A549 (cell line): ENCODE data around the gene CCSER1. TPM values are rescaled to one million over a fixed set of nuclear protein-coding genes. Genes with fewer than 3 reads are reported as not detected.

Source experiments
- ATAC-seq, 2 experiments: fragments of 200-7000 bp in 1 of 2; fragments of >200 bp in 1 of 2; cut with Nextera tagmentation in 1 of 2; cut with Tn5 transposase in 1 of 2; 3 replicates each; pipeline versions ENCODE4 v1.8.0 to v1.9.1; 2018 to 2020; ENCODE audit warnings: mild to moderate bottlenecking in 1 of 2, moderate library complexity in 1 of 2
- CTCF ChIA-PET: fragments of 300-600 bp; sonication (Branson Sonifier 250); formaldehyde crosslinking; extraction: SDS; loops from one replicate; lab custom pipeline; 2021; ENCODE audit warnings: antibody characterized with exemption, inconsistent platforms; lab: Yijun Ruan, JAX
- POLR2A ChIA-PET: fragments of 350-600 bp; formaldehyde crosslinking; extraction: SDS; loops from one replicate; lab custom pipeline; 2021; ENCODE audit warnings: antibody characterized with exemption, inconsistent platforms; lab: Yijun Ruan, JAX
- DNase-seq, 2 experiments: peaks; one replicate each; pipeline versions ENCODE4 v3.0.0 to v3.0.0-alpha.2; 2011 to 2016; ENCODE audit warnings: low read depth in 1 of 2, low spot score in 1 of 2
- FAIRE-seq: peaks from 2 replicates; lab custom pipeline; 2011; peaks lifted over from hg19 to GRCh38; lab: Jason Lieb, UNC
- H3K27ac ChIP-seq, 2 experiments: fragments of >200 bp; sonication (Bioruptor Twin); formaldehyde crosslinking; 3 replicates each; pipeline ENCODE4 v1.5.1; 2016 to 2017
- H3K4me1 ChIP-seq: fragments of >200 bp; sonication (Bioruptor Twin); formaldehyde crosslinking; 3 replicates; pipeline ENCODE4 v1.6.1; 2016
- H3K4me2 ChIP-seq: fragments of >200 bp; sonication (Bioruptor Twin); formaldehyde crosslinking; 3 replicates; pipeline ENCODE4 v1.6.1; 2016
- H3K4me3 ChIP-seq: fragments of >200 bp; sonication (Bioruptor Twin); formaldehyde crosslinking; 3 replicates; pipeline ENCODE4 v1.5.1; 2016
- H3K9me3 ChIP-seq: fragments of >200 bp; sonication (Bioruptor Twin); formaldehyde crosslinking; 3 replicates; pipeline ENCODE4 v1.6.1; 2016
- CBX2 ChIP-seq: fragments of 200-600 bp; sonication (generic); IDR thresholded peaks from 2 replicates; pipeline ENCODE4 v1.6.1; 2016; ENCODE audit warnings: low read depth, mild to moderate bottlenecking, borderline replicate concordance
- CBX8 ChIP-seq: fragments of 200-600 bp; sonication (generic); IDR thresholded peaks from 2 replicates; pipeline ENCODE4 v1.6.1; 2016
- CEBPB ChIP-seq, 2 experiments: fragments of >200 bp in 1 of 2; sonication (Bioruptor Twin) in 1 of 2; formaldehyde crosslinking in 1 of 2; IDR thresholded peaks; 2 replicates each; pipeline ENCODE4 v1.6.1; 2012 to 2016
- EHF ChIP-seq: fragments of 250-450 bp; sonication (Bioruptor Pico); IDR thresholded peaks from 2 replicates; pipeline ENCODE4 v1.5.0; 2020; ENCODE audit warnings: mild to moderate bottlenecking
- EHMT2 ChIP-seq: fragments of 200-600 bp; sonication (generic); IDR thresholded peaks from 2 replicates; pipeline ENCODE4 v1.6.1; 2016; ENCODE audit warnings: antibody characterized with exemption, low read depth, mild to moderate bottlenecking, moderate library complexity
- EP300 ChIP-seq, 2 experiments: fragments of >200 bp; sonication (Bioruptor Twin); formaldehyde crosslinking; IDR thresholded peaks; 2 replicates in 1 of 2; 3 replicates in 1 of 2; pipeline ENCODE4 v1.6.1; 2016 to 2017
- FOSB ChIP-seq: fragments of 250-450 bp; sonication (Bioruptor Pico); IDR thresholded peaks from 2 replicates; pipeline ENCODE4 v1.5.0; 2020; ENCODE audit warnings: mild to moderate bottlenecking, moderate library complexity
- GATA3 ChIP-seq: IDR thresholded peaks from 2 replicates; pipeline ENCODE4 v1.6.1; 2012; ENCODE audit warnings: borderline replicate concordance
- HDAC2 ChIP-seq: fragments of 200-600 bp; sonication (generic); IDR thresholded peaks from 2 replicates; pipeline ENCODE4 v1.6.1; 2016
- HEYL ChIP-seq: fragments of 250-450 bp; sonication (Bioruptor Pico); IDR thresholded peaks from 2 replicates; pipeline ENCODE4 v1.8.0; 2021; ENCODE audit warnings: mild to moderate bottlenecking, moderate library complexity
- HOXA7 ChIP-seq: fragments of 250-450 bp; sonication (Bioruptor Pico); IDR thresholded peaks from 2 replicates; pipeline ENCODE4 v1.5.0; 2020; ENCODE audit warnings: mild to moderate bottlenecking, moderate library complexity
- KDM1A ChIP-seq: fragments of 200-600 bp; sonication (generic); IDR thresholded peaks from 2 replicates; pipeline ENCODE4 v1.6.1; 2016; ENCODE audit warnings: low read depth, mild to moderate bottlenecking
- MAZ ChIP-seq: fragments of 150-350 bp; IDR thresholded peaks from 2 replicates; pipeline ENCODE4 v1.6.1; 2014; ENCODE audit warnings: antibody characterized with exemption, low read depth, low read length, borderline replicate concordance
- MYC ChIP-seq: IDR thresholded peaks from 2 replicates; pipeline ENCODE4 v1.6.1; 2012; ENCODE audit warnings: mild to moderate bottlenecking, inconsistent platforms, low read length, improper control_type of control experiment, borderline replicate concordance
- NR3C1 ChIP-seq: fragments of >200 bp; sonication (Bioruptor Twin); formaldehyde crosslinking; IDR thresholded peaks from 3 replicates; pipeline ENCODE4 v1.6.1; 2017
- POLR2A ChIP-seq: IDR thresholded peaks from 2 replicates; pipeline ENCODE4 v1.6.1; 2012; ENCODE audit warnings: mild to moderate bottlenecking, low read length
- RAD21 ChIP-seq, 2 experiments: fragments of >200 bp in 1 of 2; sonication (Bioruptor Twin) in 1 of 2; formaldehyde crosslinking in 1 of 2; IDR thresholded peaks in 1 of 2; conservative IDR thresholded peaks in 1 of 2; 2 replicates in 1 of 2; 3 replicates in 1 of 2; pipeline ENCODE4 v1.6.1; 2012 to 2018; ENCODE audit warnings: inconsistent platforms in 1 of 2
- RARB ChIP-seq: fragments of 250-450 bp; sonication (Bioruptor Pico); IDR thresholded peaks from 2 replicates; pipeline ENCODE4 v1.8.0; 2021; ENCODE audit warnings: mild to moderate bottlenecking, moderate library complexity
- RCOR1 ChIP-seq: fragments of 150-350 bp; IDR thresholded peaks from 2 replicates; pipeline ENCODE4 v1.6.1; 2014; ENCODE audit warnings: antibody characterized with exemption, low read length, low read depth
- SMC3 ChIP-seq: fragments of >200 bp; sonication (Bioruptor Twin); formaldehyde crosslinking; IDR thresholded peaks from 3 replicates; pipeline ENCODE4 v1.6.1; 2018; ENCODE audit warnings: inconsistent platforms
- SREBF2 ChIP-seq: fragments of 450-650 bp; IDR thresholded peaks from 2 replicates; pipeline ENCODE4 v1.6.1; 2014; ENCODE audit warnings: mild to moderate bottlenecking, moderate library complexity
- ZC3H11A ChIP-seq: fragments of 450-650 bp; IDR thresholded peaks from 2 replicates; pipeline ENCODE4 v1.6.1; 2014; ENCODE audit warnings: antibody characterized with exemption, mild to moderate bottlenecking
- ZFP36 ChIP-seq: fragments of 450-650 bp; IDR thresholded peaks from 2 replicates; pipeline ENCODE4 v1.6.1; 2014; ENCODE audit warnings: borderline replicate concordance; ENCODE audit not compliant: partially characterized antibody
- ZNF302 ChIP-seq: fragments of 250-450 bp; sonication (Bioruptor Pico); IDR thresholded peaks from 2 replicates; pipeline ENCODE4 v1.9.0; 2021; ENCODE audit warnings: inconsistent platforms, mild to moderate bottlenecking, moderate library complexity
- WGBS: methylation state at CpG from one replicate; pipeline ENCODE4 v1.1.6; 2017; ENCODE audit errors: missing lambda C conversion rate; 5-methylcytosine and 5-hydroxymethylcytosine counted together
- polyA plus RNA-seq, 4 experiments: library from polyadenylated mRNA; depleted of rRNA in 3 of 4; stranded (reverse); fragments of >200 nt; fragmentation: RNase III in 1 of 4; extraction: RNeasy Plus Mini Kit Qiagen cat#74134 plus additional on column Dnase treatment in 1 of 4; gene quantifications; 2 replicates in 3 of 4; 3 replicates in 1 of 4; pipeline ENCODE4 v1.2.3, GENCODE V29; 2011 to 2017
- TF ChIP-seq, protein P1 (sequence below): fragments of 150-350 bp; IDR thresholded peaks from 2 replicates; pipeline ENCODE4 v1.6.1; 2014; ENCODE audit warnings: low read depth, mild to moderate bottlenecking, low read length
- TF ChIP-seq, protein P2 (sequence below): fragments of 250-450 bp; sonication (Bioruptor Pico); IDR thresholded peaks from 2 replicates; pipeline ENCODE4 v1.5.0; 2021; ENCODE audit warnings: mild to moderate bottlenecking, moderate library complexity, borderline replicate concordance
- TF ChIP-seq, protein P3 (sequence below): fragments of >200 bp; sonication (Bioruptor Twin); formaldehyde crosslinking; IDR thresholded peaks from 2 replicates; pipeline ENCODE4 v1.6.1; 2016
- TF ChIP-seq, protein P4 (sequence below): fragments of 200-600 bp; sonication (generic); IDR thresholded peaks from 2 replicates; pipeline ENCODE4 v1.6.1; 2016; ENCODE audit warnings: antibody characterized with exemption, mild to moderate bottlenecking, moderate library complexity

The CCSER1 gene
- polyA plus RNA-seq, 2 of the 4 experiments (the other 2 are of a cell fraction), result 0.06 TPM; not detected in 1

DNA sequence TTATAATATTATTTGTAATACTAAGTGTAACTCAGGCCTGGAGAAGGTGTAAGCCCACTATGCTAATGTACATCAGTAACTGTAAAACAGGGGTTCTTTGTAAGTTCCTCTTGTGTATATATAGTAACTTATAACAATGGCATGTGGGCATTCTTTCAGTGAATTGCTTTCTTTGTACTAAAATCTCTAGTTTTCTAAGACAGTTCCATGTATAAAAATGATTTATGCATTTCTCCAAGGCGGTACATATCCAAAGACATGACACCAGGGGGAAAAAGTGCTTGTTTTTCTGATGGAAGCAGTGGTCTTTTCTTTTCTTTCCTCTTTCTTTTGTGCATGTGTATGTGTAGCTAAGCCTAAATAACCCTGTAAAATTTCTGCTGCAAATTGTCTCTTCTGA lies 1474.2 kb downstream of the CCSER1 start:
- ChIA-PET POLR2A (no interaction called here), CTCF (no interaction called here)
- no peak for DNase-seq
- TF ChIP-seq POLR2A, result no peak
- no peak for TF ChIP-seq GATA3
- TF ChIP-seq, protein P1, sequence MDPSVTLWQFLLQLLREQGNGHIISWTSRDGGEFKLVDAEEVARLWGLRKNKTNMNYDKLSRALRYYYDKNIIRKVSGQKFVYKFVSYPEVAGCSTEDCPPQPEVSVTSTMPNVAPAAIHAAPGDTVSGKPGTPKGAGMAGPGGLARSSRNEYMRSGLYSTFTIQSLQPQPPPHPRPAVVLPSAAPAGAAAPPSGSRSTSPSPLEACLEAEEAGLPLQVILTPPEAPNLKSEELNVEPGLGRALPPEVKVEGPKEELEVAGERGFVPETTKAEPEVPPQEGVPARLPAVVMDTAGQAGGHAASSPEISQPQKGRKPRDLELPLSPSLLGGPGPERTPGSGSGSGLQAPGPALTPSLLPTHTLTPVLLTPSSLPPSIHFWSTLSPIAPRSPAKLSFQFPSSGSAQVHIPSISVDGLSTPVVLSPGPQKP, result no peak
- no peak for TF ChIP-seq RARB (CRISPR knock-in tag)
- TF ChIP-seq SMC3, result no peak
- no peak for TF ChIP-seq SREBF2
- TF ChIP-seq MAZ, result no peak
- no peak for TF ChIP-seq FOSB (CRISPR knock-in tag)
- no peak for TF ChIP-seq NR3C1
- no peak for TF ChIP-seq HOXA7 (CRISPR knock-in tag)
- TF ChIP-seq EHF (CRISPR knock-in tag), result no peak
- TF ChIP-seq, protein P2, sequence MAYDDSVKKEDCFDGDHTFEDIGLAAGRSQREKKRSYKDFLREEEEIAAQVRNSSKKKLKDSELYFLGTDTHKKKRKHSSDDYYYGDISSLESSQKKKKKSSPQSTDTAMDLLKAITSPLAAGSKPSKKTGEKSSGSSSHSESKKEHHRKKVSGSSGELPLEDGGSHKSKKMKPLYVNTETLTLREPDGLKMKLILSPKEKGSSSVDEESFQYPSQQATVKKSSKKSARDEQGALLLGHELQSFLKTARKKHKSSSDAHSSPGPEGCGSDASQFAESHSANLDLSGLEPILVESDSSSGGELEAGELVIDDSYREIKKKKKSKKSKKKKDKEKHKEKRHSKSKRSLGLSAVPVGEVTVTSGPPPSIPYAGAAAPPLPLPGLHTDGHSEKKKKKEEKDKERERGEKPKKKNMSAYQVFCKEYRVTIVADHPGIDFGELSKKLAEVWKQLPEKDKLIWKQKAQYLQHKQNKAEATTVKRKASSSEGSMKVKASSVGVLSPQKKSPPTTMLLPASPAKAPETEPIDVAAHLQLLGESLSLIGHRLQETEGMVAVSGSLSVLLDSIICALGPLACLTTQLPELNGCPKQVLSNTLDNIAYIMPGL (CRISPR knock-in tag), result no peak
- TF ChIP-seq HEYL (CRISPR knock-in tag), result no peak
- TF ChIP-seq CEBPB (IDR thresholded peaks at IDR 0.05), result no peak
- Histone ChIP-seq H3K27ac (no peak overlapping the region), H3K4me2 (no peak overlapping the region), H3K9me3 (no peaks in the 10 kb centered on the region), H3K4me1 (no peaks in the 10 kb centered on the region), H3K4me3 (no peak overlapping the region)
- no peak for FAIRE-seq
- WGBS, result 16% methylated on average over 1 of the region's 1 CpG
- ATAC-seq, result no peak

DNA sequence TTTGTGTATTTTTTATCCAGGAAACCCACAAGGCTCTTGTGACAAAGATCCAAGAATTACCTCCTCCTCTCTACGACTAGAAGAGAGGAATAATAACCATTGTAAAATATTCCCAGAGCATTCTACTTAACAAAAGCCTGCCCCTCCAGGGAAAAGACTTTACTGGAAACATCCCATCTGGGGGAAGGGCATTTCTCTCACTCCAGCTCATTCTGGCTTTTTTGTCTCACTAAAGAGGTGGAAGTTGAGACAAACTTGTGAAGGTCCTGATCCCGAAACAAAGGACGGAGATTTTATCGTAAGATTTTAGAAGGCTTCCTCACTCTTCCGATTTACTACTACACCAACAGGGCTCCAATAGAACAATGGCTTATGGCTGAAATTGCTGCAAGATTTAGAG lies 1484.6 kb downstream of the CCSER1 start:
- FAIRE-seq, result no peak

DNA sequence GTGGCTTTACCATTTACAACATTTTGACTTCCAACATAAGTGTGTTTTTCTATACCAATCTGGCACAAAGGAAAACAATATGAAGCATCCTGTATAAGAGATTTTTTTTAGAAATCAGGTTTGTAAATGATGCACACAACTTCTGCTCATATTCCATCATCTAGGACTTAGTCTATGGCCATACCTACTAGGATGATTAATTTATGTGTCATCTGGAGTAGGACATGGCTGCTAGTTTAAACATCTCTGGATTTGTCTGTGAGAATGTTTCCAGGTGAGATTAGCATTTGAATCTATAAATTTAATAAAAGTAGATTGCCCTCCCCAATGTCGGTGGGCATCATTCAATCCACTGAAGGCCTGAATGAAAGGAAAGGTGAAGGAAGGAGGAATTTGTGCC lies 1493.8 kb downstream of the CCSER1 start:
- no peak overlapping the region for H3K4me2 ChIP-seq
- no peak for ATAC-seq
- no peak overlapping the region for H3K4me3 ChIP-seq
- POLR2A ChIA-PET, result no interaction called here
- DNase-seq, result no peak
- H3K27ac ChIP-seq, result no peak overlapping the region
- H3K4me1 ChIP-seq, result no peaks in the 10 kb centered on the region
- CTCF ChIA-PET, result no interaction called here
- WGBS, result 33% methylated on average over 1 of the region's 1 CpG
- FAIRE-seq, result no peak
- H3K9me3 ChIP-seq, result no peaks in the 10 kb centered on the region
- TF ChIP-seq, protein P3, sequence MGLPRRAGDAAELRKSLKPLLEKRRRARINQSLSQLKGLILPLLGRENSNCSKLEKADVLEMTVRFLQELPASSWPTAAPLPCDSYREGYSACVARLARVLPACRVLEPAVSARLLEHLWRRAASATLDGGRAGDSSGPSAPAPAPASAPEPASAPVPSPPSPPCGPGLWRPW, result no peak
- TF ChIP-seq CBX8 (no peak), ZNF302 (CRISPR knock-in tag) (no peak), MYC (no peak), ZFP36 (no peak), CBX2 (no peak), POLR2A (no peak), KDM1A (no peak), ZC3H11A (no peak), RAD21 (conservative IDR thresholded peaks at IDR 0.05 in 1 of 2, IDR thresholded peaks at IDR 0.05 in 1 of 2) (no peak), EP300 (IDR thresholded peaks at IDR 0.05) (no peak), FOSB (CRISPR knock-in tag) (no peak), EHMT2 (no peak)
- TF ChIP-seq, protein P4, sequence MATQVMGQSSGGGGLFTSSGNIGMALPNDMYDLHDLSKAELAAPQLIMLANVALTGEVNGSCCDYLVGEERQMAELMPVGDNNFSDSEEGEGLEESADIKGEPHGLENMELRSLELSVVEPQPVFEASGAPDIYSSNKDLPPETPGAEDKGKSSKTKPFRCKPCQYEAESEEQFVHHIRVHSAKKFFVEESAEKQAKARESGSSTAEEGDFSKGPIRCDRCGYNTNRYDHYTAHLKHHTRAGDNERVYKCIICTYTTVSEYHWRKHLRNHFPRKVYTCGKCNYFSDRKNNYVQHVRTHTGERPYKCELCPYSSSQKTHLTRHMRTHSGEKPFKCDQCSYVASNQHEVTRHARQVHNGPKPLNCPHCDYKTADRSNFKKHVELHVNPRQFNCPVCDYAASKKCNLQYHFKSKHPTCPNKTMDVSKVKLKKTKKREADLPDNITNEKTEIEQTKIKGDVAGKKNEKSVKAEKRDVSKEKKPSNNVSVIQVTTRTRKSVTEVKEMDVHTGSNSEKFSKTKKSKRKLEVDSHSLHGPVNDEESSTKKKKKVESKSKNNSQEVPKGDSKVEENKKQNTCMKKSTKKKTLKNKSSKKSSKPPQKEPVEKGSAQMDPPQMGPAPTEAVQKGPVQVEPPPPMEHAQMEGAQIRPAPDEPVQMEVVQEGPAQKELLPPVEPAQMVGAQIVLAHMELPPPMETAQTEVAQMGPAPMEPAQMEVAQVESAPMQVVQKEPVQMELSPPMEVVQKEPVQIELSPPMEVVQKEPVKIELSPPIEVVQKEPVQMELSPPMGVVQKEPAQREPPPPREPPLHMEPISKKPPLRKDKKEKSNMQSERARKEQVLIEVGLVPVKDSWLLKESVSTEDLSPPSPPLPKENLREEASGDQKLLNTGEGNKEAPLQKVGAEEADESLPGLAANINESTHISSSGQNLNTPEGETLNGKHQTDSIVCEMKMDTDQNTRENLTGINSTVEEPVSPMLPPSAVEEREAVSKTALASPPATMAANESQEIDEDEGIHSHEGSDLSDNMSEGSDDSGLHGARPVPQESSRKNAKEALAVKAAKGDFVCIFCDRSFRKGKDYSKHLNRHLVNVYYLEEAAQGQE, result no peak

More for the DNA sequence above, 1484.6 kb downstream of the CCSER1 start:
- Histone ChIP-seq H3K9me3 (no peaks in the 10 kb centered on the region), H3K4me3 (no peak overlapping the region), H3K27ac (no peak overlapping the region), H3K4me2 (no peak overlapping the region), H3K4me1 (no peaks in the 10 kb centered on the region)
- ChIA-PET POLR2A (no interaction called here), CTCF (no interaction called here)
- ATAC-seq, result no peak
- no peak for DNase-seq
- TF ChIP-seq HDAC2 (no peak), RCOR1 (no peak)
- TF ChIP-seq, protein P1, result no peak
- WGBS, result 44% methylated on average over 5 of the region's 5 CpGs
